GM21515 (cell line): ENCODE data around the gene REV3L.

Experiments
- ATAC-seq: cut with Tn5 transposase; IDR thresholded peaks from one replicate; pipeline ENCODE4 v1.9.1; 2021; ENCODE audit not compliant: unreplicated experiment

The REV3L gene

GRCh38 chr6:111470991-111471390 is 12.0 kb downstream of the REV3L start:
- ATAC-seq: no peak

- no peak for ATAC-seq
Observed at GRCh38 chr6:111469543-111469942, 13.5 kb downstream of the REV3L start.

- no peak for ATAC-seq
Observed at GRCh38 chr6:111468329-111469012, 14.5 kb downstream of the REV3L start.

GRCh38 chr6:111464184-111464583 is 18.8 kb downstream of the REV3L start:
- ATAC-seq: no peak

- no peak for ATAC-seq
Observed at GRCh38 chr6:111462770-111463391, 20.1 kb downstream of the REV3L start.

- ATAC-seq: no peak
Observed at GRCh38 chr6:111461860-111462259, 21.2 kb downstream of the REV3L start.

GRCh38 chr6:111458670-111459232 is 24.3 kb downstream of the REV3L start:
- no peak for ATAC-seq

GRCh38 chr6:111456208-111456607 is 26.8 kb downstream of the REV3L start:
- ATAC-seq: no peak

- ATAC-seq: no peak
Observed at GRCh38 chr6:111450636-111451035, 32.4 kb downstream of the REV3L start.

- no peak for ATAC-seq
Observed at GRCh38 chr6:111450087-111450486, 32.9 kb downstream of the REV3L start.

GRCh38 chr6:111449129-111449528 is 33.9 kb downstream of the REV3L start:
- no peak for ATAC-seq

GRCh38 chr6:111447051-111447450 is 36.0 kb downstream of the REV3L start:
- ATAC-seq: no peak

- no peak for ATAC-seq
Observed at GRCh38 chr6:111445861-111446267, 37.2 kb downstream of the REV3L start.

- ATAC-seq: no peak
Observed at GRCh38 chr6:111444794-111445193, 38.2 kb downstream of the REV3L start.

- ATAC-seq: no peak
Observed at GRCh38 chr6:111441678-111442243, 41.3 kb downstream of the REV3L start.

GRCh38 chr6:111439171-111439570 is 43.8 kb downstream of the REV3L start:
- no peak for ATAC-seq

GRCh38 chr6:111437573-111437972 is 45.4 kb downstream of the REV3L start:
- ATAC-seq: no peak

- no peak for ATAC-seq
Observed at GRCh38 chr6:111432511-111432910, 50.5 kb downstream of the REV3L start.

GRCh38 chr6:111430605-111431376 is 52.2 kb downstream of the REV3L start:
- no peak for ATAC-seq

GRCh38 chr6:111429571-111429970 is 53.4 kb downstream of the REV3L start:
- no peak for ATAC-seq

- ATAC-seq: no peak
Observed at GRCh38 chr6:111428811-111429210, 54.2 kb downstream of the REV3L start.
